H1 (cell line): ENCODE measurements around the gene TTC33. TPM values are rescaled to one million over a fixed set of nuclear protein-coding genes. Genes with fewer than 3 reads are reported as not detected.

ENCODE experiments used
- CHD7 ChIP-seq: fragments of 300-600 bp; sonication (generic); IDR thresholded peaks from 2 replicates; pipeline ENCODE4 v1.7.1; 2012; ENCODE audit warnings: low read length, moderate library complexity, mild to moderate bottlenecking, inconsistent platforms; ENCODE audit not compliant: insufficient replicate concordance
- GABPA ChIP-seq: IDR thresholded peaks from 2 replicates; pipeline ENCODE4 v1.6.1; 2011; ENCODE audit warnings: mild to moderate bottlenecking, low read length, moderate library complexity, borderline replicate concordance; ENCODE audit not compliant: insufficient read depth
- JUND ChIP-seq: IDR thresholded peaks from 2 replicates; pipeline ENCODE4 v1.6.1; 2011; ENCODE audit warnings: mild to moderate bottlenecking, improper control_type of control experiment, low read length
- KDM4A ChIP-seq: IDR thresholded peaks from one replicate; pipeline ENCODE4 v1.7.1; 2012; ENCODE audit warnings: low read depth, mild to moderate bottlenecking, moderate library complexity, low read length, inconsistent platforms; ENCODE audit not compliant: severe bottlenecking
- MAFK ChIP-seq: IDR thresholded peaks from 2 replicates; pipeline ENCODE4 v1.6.1; 2012; ENCODE audit warnings: low read depth, mild to moderate bottlenecking, improper control_type of control experiment, low read length
- RNF2 ChIP-seq: fragments of 200-900, 300-1000 bp; sonication (generic); IDR thresholded peaks from 2 replicates; pipeline ENCODE4 v1.7.1; 2016; ENCODE audit warnings: borderline replicate concordance, low read depth, mild to moderate bottlenecking, antibody characterized with exemption, low read length; ENCODE audit not compliant: poor library complexity, severe bottlenecking; ENCODE audit errors: missing control alignments
- TAF1 ChIP-seq: IDR thresholded peaks from 2 replicates; pipeline ENCODE4 v1.6.1; 2011; ENCODE audit warnings: mild to moderate bottlenecking, low read depth, low read length
- polyA plus RNA-seq, 7 experiments: library from polyadenylated mRNA; depleted of rRNA in 3 of 7; stranded (reverse) in 5 of 7; unstranded in 2 of 7; fragments of >200 nt in 5 of 7; fragments of 200-250 nt in 2 of 7; gene quantifications; 1 replicate in 5 of 7; 2 replicates in 1 of 7; 4 replicates in 1 of 7; pipeline versions ENCODE4 v1.2.1 to v1.2.3, GENCODE V29; 2011 to 2013; ENCODE audit warnings: missing spikeins in 2 of 7, mixed read lengths in 2 of 7
- total RNA-seq: library from RNA; stranded (reverse); fragmentation: NEBNext Ultra II Directional; extraction: Animal tissue kit (Norgen Biotek cat#: 25700); gene quantifications from 2 replicates; pipeline ENCODE4 v1.2.1, GENCODE V29; 2021
- TF ChIP-seq, protein P1 (sequence below): IDR thresholded peaks from 2 replicates; pipeline ENCODE4 v1.6.1; 2011; ENCODE audit warnings: low read length, improper control_type of control experiment

Gene TTC33
- total and polyA plus RNA-seq, 2 of the 8 experiments (the other 6 are each of a cell fraction or from before 2014, with no cell fraction given) = 1.2 to 12.6 TPM

DNA sequence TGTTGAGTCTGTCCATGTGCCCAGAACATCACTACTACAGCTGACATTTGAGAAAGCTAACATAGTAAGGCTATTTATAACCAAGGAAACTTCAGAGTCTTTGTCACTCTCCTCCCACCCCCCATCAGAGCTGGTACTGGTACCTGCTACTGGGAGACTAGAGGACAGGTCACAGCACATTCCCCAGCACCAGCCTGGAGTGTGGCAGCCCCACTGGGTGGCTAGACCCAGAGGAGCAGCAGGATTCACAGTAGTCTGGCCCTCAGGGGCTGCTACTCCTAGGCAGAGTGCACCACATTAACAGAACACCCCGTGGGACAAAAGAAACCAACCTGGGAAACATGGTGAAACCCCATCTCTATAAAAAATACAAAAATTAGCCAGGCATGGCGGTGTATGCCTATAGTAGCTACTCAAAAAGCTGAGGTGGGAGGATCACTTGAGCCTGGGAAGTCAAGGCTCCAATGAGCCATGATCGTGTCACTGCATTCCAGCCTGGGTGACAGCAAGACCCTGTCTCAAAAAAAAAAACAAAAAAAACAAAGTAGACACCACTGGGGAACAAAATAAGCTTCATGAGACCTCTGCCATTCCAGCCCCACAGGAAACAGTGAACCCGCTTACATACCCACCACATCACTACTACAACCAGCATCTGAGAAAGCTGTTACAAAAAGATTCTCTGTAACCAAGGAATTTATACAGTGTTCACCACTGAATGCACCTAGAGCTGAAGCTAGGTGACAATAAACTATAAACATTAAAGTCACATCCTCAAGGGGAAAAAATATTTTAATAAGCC lies 102.3 kb downstream of the TTC33 start (continued):
- no peak for TF ChIP-seq CHD7
- no peak for TF ChIP-seq JUND
- no peak for TF ChIP-seq RNF2
- no peak for TF ChIP-seq KDM4A
- TF ChIP-seq GABPA = no peak
- TF ChIP-seq TAF1 = no peak
- TF ChIP-seq MAFK = no peak
- TF ChIP-seq, protein P1, sequence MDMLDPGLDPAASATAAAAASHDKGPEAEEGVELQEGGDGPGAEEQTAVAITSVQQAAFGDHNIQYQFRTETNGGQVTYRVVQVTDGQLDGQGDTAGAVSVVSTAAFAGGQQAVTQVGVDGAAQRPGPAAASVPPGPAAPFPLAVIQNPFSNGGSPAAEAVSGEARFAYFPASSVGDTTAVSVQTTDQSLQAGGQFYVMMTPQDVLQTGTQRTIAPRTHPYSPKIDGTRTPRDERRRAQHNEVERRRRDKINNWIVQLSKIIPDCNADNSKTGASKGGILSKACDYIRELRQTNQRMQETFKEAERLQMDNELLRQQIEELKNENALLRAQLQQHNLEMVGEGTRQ = no peak
